ENCODE measurements around the gene RNU4-1. TPM values are rescaled to one million over a fixed set of nuclear protein-coding genes. Genes with fewer than 3 reads are reported as not detected.

The RNU4-1 gene
- total RNA-seq, 1 donor from 2014 or later, result 2,591 TPM

DNA sequence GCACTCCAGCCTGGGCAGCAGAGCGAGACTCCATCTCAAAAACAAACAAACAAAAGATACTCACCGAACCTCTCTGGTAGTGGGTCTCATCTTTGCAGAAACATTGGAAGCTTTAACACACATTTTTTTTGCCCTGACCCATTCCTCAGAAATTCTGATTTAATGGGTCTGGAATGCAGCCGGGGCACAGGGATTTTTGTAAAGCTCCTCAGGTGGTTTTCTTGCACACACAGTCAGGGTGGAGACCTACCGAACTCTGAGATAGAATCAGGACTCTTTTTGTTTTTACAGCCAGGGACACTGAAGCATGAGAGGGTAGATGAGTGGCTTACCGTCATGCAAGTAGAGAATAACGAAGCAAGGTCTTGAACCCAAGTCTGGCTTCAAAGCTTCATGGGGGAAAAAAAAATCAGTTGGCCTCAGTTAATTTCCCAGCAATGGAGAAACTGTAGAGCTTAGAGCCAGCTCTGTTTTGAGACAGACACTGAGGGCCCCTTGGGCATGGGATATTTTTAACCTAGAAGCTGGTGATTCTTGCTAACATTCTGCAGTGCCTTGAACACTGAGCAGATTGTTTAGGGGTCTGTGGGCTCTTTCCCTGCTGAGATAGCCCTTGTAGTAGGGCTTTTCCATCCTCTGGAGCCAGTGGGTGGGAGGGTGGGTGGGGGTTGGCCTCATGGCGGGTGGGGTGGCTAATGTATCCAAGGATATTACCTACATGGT, 6.1 kb downstream of the RNU4-1 start:
- FAIRE-seq (no peak), DNase-seq (ENCODE audit: low read depth) (no peak)
- Histone ChIP-seq H3K27ac (ENCODE audit: low read depth, low read length) (no peak overlapping the region), H4K20me1 (ENCODE audit: insufficient read depth, low read length) (no peaks in the 10 kb centered on the region), H3K4me1 (ENCODE audit: insufficient read depth, low read length) (peaks cover 12% of the 10 kb centered on the region), H3K9ac (ENCODE audit: low read length) (no peak overlapping the region), H3K27me3 (ENCODE audit: insufficient read depth, low read length) (no peaks in the 10 kb centered on the region), H2AFZ (ENCODE audit: low read depth, low read length) (no peak overlapping the region), H3K9me3 (ENCODE audit: insufficient read depth, low read depth, low read length) (no peaks in the 10 kb centered on the region), H3K79me2 (ENCODE audit: insufficient read depth, low read length) (no peaks in the 10 kb centered on the region), H3K4me2 (ENCODE audit: low read length) (peak overlapping the region; percentile 15), H3K4me3 (ENCODE audit: insufficient read depth, low read depth, low read length) (no peak overlapping the region), H3K36me3 (ENCODE audit: insufficient read depth, low read length) (no peaks in the 10 kb centered on the region)
- H3K36me3 Mint-ChIP-seq (ENCODE audit: low read depth, unreplicated experiment), result no peaks in the 10 kb centered on the region
- H3K9me3 Mint-ChIP-seq (ENCODE audit: unreplicated experiment), result peaks cover 5% of the 10 kb centered on the region
- peak overlapping the region; percentile 40 for H3K4me3 Mint-ChIP-seq (ENCODE audit: unreplicated experiment)
- peak overlapping the region; percentile 82 for H3K27ac Mint-ChIP-seq (ENCODE audit: unreplicated experiment)
- no peaks in the 10 kb centered on the region for H3K27me3 Mint-ChIP-seq (ENCODE audit: low read depth, unreplicated experiment)
- H3K4me1 Mint-ChIP-seq (ENCODE audit: low read depth, unreplicated experiment), result peaks cover 17% of the 10 kb centered on the region
- no peak for TF ChIP-seq EZH2 (IDR thresholded peaks at IDR 0.05; ENCODE audit: insufficient read depth, low read length)
- TF ChIP-seq, protein P1, sequence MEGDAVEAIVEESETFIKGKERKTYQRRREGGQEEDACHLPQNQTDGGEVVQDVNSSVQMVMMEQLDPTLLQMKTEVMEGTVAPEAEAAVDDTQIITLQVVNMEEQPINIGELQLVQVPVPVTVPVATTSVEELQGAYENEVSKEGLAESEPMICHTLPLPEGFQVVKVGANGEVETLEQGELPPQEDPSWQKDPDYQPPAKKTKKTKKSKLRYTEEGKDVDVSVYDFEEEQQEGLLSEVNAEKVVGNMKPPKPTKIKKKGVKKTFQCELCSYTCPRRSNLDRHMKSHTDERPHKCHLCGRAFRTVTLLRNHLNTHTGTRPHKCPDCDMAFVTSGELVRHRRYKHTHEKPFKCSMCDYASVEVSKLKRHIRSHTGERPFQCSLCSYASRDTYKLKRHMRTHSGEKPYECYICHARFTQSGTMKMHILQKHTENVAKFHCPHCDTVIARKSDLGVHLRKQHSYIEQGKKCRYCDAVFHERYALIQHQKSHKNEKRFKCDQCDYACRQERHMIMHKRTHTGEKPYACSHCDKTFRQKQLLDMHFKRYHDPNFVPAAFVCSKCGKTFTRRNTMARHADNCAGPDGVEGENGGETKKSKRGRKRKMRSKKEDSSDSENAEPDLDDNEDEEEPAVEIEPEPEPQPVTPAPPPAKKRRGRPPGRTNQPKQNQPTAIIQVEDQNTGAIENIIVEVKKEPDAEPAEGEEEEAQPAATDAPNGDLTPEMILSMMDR (IDR thresholded peaks at IDR 0.05; ENCODE audit: insufficient read depth, low read depth, low read length), result no peak

DNA sequence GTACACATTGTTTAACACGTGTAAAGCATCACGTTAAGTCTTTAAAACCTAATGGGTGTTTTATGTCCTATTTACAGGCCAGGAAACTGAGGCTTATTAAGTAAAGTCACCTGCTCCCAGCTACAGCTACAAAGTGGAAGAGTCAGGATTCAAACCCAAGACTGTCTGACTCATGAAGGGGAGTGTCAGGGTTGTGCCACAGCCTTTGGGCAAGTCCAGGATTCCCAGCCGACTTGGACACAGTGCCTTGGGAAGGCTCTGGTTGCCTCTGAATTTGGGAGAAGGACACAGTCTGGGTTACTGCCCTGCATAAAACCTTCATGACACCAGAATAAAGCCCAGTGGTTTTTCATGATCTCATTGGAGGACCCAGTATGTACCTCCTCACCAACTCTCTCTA, 8.7 kb downstream of the RNU4-1 start:
- no peak overlapping the region for H3K4me3 Mint-ChIP-seq (ENCODE audit: unreplicated experiment)
- Histone ChIP-seq H3K4me2 (ENCODE audit: low read length) (no peak overlapping the region), H3K4me1 (ENCODE audit: insufficient read depth, low read length) (peaks cover 4% of the 10 kb centered on the region), H3K79me2 (ENCODE audit: insufficient read depth, low read length) (no peaks in the 10 kb centered on the region), H3K27me3 (ENCODE audit: insufficient read depth, low read length) (no peaks in the 10 kb centered on the region), H3K27ac (ENCODE audit: low read depth, low read length) (no peak overlapping the region), H3K36me3 (ENCODE audit: insufficient read depth, low read length) (no peaks in the 10 kb centered on the region), H3K9ac (ENCODE audit: low read length) (no peak overlapping the region), H2AFZ (ENCODE audit: low read depth, low read length) (no peak overlapping the region), H3K4me3 (ENCODE audit: insufficient read depth, low read depth, low read length) (no peak overlapping the region), H3K9me3 (ENCODE audit: insufficient read depth, low read depth, low read length) (no peaks in the 10 kb centered on the region), H4K20me1 (ENCODE audit: insufficient read depth, low read length) (no peaks in the 10 kb centered on the region)
- DNase-seq (ENCODE audit: low read depth) (no peak), FAIRE-seq (no peak)
- peaks cover 14% of the 10 kb centered on the region for H3K4me1 Mint-ChIP-seq (ENCODE audit: low read depth, unreplicated experiment)
- H3K27me3 Mint-ChIP-seq (ENCODE audit: low read depth, unreplicated experiment), result no peaks in the 10 kb centered on the region
- H3K36me3 Mint-ChIP-seq (ENCODE audit: low read depth, unreplicated experiment), result no peaks in the 10 kb centered on the region
- no peak overlapping the region for H3K27ac Mint-ChIP-seq (ENCODE audit: unreplicated experiment)
- TF ChIP-seq, protein P1 (IDR thresholded peaks at IDR 0.05; ENCODE audit: insufficient read depth, low read depth, low read length), result no peak
- no peak for TF ChIP-seq EZH2 (IDR thresholded peaks at IDR 0.05; ENCODE audit: insufficient read depth, low read length)
- H3K9me3 Mint-ChIP-seq (ENCODE audit: unreplicated experiment), result peaks cover 5% of the 10 kb centered on the region

DNA sequence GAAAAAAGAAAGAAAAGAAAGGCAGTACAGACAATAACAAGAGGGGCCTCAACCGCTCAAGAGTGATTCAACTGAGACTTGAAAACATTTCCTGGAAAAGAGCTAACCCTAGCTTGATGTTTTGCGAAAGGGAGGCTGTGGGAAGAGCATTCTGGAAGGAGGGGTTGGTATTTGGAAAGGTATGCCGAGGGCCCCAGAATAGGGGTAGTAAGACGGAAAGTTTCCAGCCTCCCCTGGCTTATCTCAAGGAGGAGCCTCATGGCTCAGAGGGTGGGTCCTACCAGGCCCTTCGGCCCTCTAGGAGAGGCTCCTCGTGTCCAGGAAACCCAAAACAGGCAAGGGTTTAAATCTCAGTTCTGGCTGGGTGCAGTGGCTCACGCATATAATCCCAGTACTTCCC, 9.7 kb downstream of the RNU4-1 start:
- no peak for DNase-seq (ENCODE audit: low read depth)
- Histone ChIP-seq H2AFZ (ENCODE audit: low read depth, low read length) (no peak overlapping the region), H3K4me3 (ENCODE audit: insufficient read depth, low read depth, low read length) (no peak overlapping the region), H3K9ac (ENCODE audit: low read length) (no peak overlapping the region), H3K36me3 (ENCODE audit: insufficient read depth, low read length) (no peaks in the 10 kb centered on the region), H4K20me1 (ENCODE audit: insufficient read depth, low read length) (no peaks in the 10 kb centered on the region), H3K27ac (ENCODE audit: low read depth, low read length) (no peak overlapping the region), H3K4me2 (ENCODE audit: low read length) (no peak overlapping the region), H3K4me1 (ENCODE audit: insufficient read depth, low read length) (peaks cover 4% of the 10 kb centered on the region), H3K27me3 (ENCODE audit: insufficient read depth, low read length) (no peaks in the 10 kb centered on the region), H3K9me3 (ENCODE audit: insufficient read depth, low read depth, low read length) (no peaks in the 10 kb centered on the region), H3K79me2 (ENCODE audit: insufficient read depth, low read length) (no peaks in the 10 kb centered on the region)
- FAIRE-seq, result no peak
- H3K4me3 Mint-ChIP-seq (ENCODE audit: unreplicated experiment), result no peak overlapping the region
- H3K27me3 Mint-ChIP-seq (ENCODE audit: low read depth, unreplicated experiment), result no peaks in the 10 kb centered on the region
- peaks cover 8% of the 10 kb centered on the region for H3K9me3 Mint-ChIP-seq (ENCODE audit: unreplicated experiment)
- no peaks in the 10 kb centered on the region for H3K36me3 Mint-ChIP-seq (ENCODE audit: low read depth, unreplicated experiment)
- no peak overlapping the region for H3K27ac Mint-ChIP-seq (ENCODE audit: unreplicated experiment)
- no peak for TF ChIP-seq EZH2 (IDR thresholded peaks at IDR 0.05; ENCODE audit: insufficient read depth, low read length)
- TF ChIP-seq, protein P1 (IDR thresholded peaks at IDR 0.05; ENCODE audit: insufficient read depth, low read depth, low read length), result no peak
- H3K4me1 Mint-ChIP-seq (ENCODE audit: low read depth, unreplicated experiment), result peaks cover 14% of the 10 kb centered on the region
